Kidney epithelial cell (primary cell): Measurements from ENCODE around the gene GRM4. TPM values are rescaled to one million over a fixed set of nuclear protein-coding genes. Genes with fewer than 3 reads are reported as not detected.

ENCODE experiments used
- DNase-seq: peaks from one replicate; pipeline ENCODE4 v3.0.0-alpha.2; 2010; ENCODE audit warnings: low read depth
- H3K27me3 ChIP-seq: 2 replicates; pipeline ENCODE4 v1.6.0; 2011; ENCODE audit warnings: low read length; ENCODE audit not compliant: control insufficient read depth, insufficient read depth
- H3K36me3 ChIP-seq: 2 replicates; pipeline ENCODE4 v1.5.1; 2011; ENCODE audit warnings: low read length; ENCODE audit not compliant: control insufficient read depth, insufficient read depth
- H3K4me3 ChIP-seq: 2 replicates; pipeline ENCODE4 v1.5.1; 2011; ENCODE audit warnings: low read depth, mild to moderate bottlenecking, control low read depth, low read length
- total RNA-seq: library from RNA; depleted of rRNA; stranded (reverse); fragments of >200 nt; gene quantifications from 2 replicates; pipeline ENCODE4 v1.2.3, GENCODE V29; 2015
- TF ChIP-seq, protein P1 (sequence below): IDR thresholded peaks from 2 replicates; pipeline ENCODE4 v1.5.1; 2011; ENCODE audit warnings: mild to moderate bottlenecking, moderate library complexity, low read length, control low read depth, inconsistent platforms; ENCODE audit not compliant: insufficient read depth, poor library complexity, severe bottlenecking

GRM4 gene
- total RNA-seq, 1 donor from 2014 or later, result not detected

DNA sequence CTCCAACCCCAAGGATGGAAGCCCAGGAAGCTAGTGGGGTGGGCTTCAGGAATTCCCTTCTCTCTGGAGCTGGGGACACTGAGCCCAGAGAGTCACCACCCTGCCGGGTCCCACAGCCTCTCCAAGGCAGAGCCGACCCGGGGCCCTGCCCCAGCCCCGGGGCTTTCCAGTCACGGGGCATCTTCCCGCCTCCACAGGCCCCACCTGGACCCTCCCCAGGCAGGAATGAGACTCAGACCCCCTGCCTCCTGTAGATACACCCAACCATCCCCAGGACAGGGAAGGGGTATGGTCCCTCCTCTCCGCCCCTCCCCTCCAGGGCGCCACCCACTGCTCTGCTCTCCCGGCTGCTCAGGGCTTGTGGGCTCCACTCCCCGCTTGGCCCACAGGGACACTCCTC lies 53.3 kb downstream of the GRM4 start:
- DNase-seq, result no peak
- H3K4me3 ChIP-seq, result no peak overlapping the region
- TF ChIP-seq, protein P1, sequence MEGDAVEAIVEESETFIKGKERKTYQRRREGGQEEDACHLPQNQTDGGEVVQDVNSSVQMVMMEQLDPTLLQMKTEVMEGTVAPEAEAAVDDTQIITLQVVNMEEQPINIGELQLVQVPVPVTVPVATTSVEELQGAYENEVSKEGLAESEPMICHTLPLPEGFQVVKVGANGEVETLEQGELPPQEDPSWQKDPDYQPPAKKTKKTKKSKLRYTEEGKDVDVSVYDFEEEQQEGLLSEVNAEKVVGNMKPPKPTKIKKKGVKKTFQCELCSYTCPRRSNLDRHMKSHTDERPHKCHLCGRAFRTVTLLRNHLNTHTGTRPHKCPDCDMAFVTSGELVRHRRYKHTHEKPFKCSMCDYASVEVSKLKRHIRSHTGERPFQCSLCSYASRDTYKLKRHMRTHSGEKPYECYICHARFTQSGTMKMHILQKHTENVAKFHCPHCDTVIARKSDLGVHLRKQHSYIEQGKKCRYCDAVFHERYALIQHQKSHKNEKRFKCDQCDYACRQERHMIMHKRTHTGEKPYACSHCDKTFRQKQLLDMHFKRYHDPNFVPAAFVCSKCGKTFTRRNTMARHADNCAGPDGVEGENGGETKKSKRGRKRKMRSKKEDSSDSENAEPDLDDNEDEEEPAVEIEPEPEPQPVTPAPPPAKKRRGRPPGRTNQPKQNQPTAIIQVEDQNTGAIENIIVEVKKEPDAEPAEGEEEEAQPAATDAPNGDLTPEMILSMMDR, result no peak
- peaks cover 30% of the 10 kb centered on the region for H3K27me3 ChIP-seq
- H3K36me3 ChIP-seq, result no peaks in the 10 kb centered on the region

DNA sequence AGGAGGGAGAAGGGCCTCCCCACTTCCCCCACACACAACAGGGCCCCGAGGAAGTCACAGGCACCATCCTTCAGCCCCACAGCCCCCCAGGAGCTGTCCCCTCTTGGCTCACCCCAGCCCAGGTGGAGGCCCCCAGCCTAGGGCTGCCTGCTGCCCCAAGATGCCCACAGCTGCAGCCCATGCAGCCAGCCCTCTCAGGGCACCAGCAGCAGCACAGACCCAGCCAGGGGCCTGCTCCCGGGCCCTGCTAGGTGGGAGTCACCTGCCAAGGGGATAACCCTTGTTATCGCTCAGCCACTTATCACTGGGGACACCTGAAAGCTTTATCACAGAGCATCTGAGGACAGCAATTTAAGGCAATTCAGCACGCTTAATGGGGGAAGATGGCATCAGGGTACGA lies 55.0 kb downstream of the GRM4 start:
- TF ChIP-seq, protein P1, result no peak

DNA sequence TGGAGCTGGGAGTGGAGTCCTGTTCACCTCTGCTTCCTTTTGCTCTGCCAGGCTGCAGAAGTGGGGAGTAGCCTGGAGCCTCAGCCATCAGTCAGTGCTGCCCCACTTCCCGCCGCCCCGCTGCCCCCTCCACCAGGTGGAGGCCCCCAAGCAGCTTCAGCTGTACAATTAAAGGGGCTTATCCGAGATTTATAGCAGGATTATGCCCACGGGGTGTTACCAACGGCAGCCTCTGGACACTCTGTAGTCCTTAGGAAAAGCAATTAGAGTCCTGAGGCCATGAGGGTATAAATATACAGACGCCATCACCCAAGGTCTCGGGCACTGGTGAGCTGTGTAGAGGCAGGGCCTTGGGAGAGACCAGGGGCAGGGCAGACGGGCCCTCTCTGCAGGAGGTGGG lies 55.4 kb downstream of the GRM4 start:
- TF ChIP-seq, protein P1, result no peak
- H3K4me3 ChIP-seq, result no peak overlapping the region
- DNase-seq, result no peak
- H3K27me3 ChIP-seq, result peaks cover 23% of the 10 kb centered on the region
- no peaks in the 10 kb centered on the region for H3K36me3 ChIP-seq

More for the DNA sequence above, 55.0 kb downstream of the GRM4 start:
- Histone ChIP-seq H3K4me3 (no peak overlapping the region), H3K27me3 (peaks cover 24% of the 10 kb centered on the region), H3K36me3 (no peaks in the 10 kb centered on the region)
- DNase-seq, result no peak

DNA sequence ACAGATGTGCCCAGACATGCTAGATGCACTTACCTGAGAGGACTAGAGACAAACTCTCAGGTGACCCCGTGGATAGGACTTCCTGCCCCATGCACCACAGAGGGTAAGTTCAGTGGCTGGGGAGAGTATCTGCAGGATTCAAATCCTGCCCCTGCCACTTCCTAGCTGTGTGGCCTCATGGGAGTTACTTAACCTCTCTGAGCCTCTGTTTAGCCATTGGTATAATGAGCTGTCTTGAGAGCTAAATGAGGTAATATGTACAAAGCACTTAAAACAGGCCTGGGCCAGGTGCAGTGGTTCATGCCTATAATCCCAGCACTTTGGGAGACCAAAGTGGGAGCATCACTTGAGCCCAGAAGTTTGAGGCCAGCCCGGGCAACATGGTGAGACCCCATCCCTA lies 59.3 kb downstream of the GRM4 start:
- peaks cover 16% of the 10 kb centered on the region for H3K27me3 ChIP-seq
- DNase-seq, result no peak
- no peaks in the 10 kb centered on the region for H3K36me3 ChIP-seq
- no peak overlapping the region for H3K4me3 ChIP-seq
- TF ChIP-seq, protein P1, result no peak

DNA sequence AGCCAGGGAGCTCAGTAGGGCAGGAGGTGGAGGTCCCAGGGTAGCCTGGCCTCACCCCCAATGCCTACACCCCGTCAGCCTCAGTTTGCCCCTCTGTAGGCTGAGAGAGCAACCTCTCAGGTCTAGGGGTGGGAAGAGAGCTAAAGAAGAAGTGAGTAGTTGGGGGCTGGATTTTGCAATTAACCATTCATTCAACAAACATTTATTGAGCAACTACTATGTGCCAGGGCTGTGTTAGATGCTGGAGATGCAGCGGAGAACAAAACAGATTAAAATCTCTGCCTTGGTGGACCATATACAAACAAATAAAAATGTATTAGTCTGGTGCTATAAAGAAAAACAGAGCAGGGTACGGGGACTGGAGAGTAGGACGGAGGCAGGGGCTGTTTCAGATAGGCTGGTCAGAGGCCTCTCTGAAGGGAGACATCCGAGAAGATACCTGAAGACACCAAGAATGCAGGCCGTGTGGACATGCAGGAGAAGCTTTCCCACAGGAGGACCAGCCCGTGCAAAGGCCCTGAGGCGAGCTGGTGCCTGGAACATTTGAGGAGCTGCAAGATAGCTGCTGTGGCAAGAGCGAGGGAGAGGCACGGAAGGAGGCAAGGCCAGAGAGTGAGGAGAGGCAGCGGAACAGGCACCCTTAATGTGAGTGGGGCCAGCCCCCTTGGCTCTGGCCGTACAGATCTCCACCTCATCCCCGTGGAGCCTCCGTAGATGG lies 60.3 kb downstream of the GRM4 start:
- no peak for DNase-seq
- H3K36me3 ChIP-seq, result no peaks in the 10 kb centered on the region
- TF ChIP-seq, protein P1, result no peak
- H3K27me3 ChIP-seq, result peaks cover 16% of the 10 kb centered on the region
- H3K4me3 ChIP-seq, result no peak overlapping the region

DNA sequence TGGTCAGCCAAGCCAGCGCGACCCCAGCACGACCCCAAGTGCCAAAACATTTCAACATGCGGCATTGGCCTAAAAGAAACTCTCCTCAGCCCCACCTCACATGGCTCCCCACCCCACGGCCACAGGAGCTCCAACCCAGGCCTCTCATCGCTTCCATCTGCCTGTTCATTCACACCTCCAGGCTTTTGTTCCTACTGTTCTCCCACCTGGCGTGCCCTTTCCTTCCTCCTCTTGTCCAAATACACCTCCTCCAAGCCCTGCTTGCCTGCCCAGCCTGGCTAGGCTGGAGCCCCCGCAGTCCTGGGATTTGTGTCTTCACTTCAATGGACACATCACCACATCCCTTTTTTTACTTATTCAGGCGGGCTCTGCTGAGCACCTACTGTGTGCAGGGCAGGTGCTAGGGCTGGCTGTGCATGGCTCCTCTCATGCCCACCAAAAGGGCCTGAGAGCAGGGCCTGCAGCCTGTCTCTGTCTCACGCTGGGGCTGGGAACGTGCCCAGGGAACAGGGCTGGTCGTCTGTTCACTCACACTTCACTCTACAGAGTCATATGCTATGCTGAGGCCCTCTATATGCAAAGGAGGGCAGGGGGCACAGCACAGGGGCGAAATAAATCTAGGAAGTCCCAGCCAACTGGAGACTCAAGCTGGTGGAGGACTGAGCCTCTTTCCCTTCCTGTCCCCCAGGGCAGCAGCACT lies 61.1 kb downstream of the GRM4 start:
- DNase-seq, result no peak
- Histone ChIP-seq H3K36me3 (no peaks in the 10 kb centered on the region), H3K27me3 (peaks cover 14% of the 10 kb centered on the region), H3K4me3 (no peak overlapping the region)
- TF ChIP-seq, protein P1, result no peak
